Measurements from ENCODE around the gene STATH.

GRCh38 chr4:70027011-70027410, 31.2 kb downstream of the STATH start:
- TF ChIP-seq CTCF (IDR thresholded peaks at IDR 0.05): no peak
- no peak for TF ChIP-seq POLR2A (IDR thresholded peaks at IDR 0.05)

All from breast epithelium (tissue), 3 donors.